OCI-LY7 (cell line): ENCODE data around the gene KISS1R. TPM values are rescaled to one million over a fixed set of nuclear protein-coding genes. Genes with fewer than 3 reads are reported as not detected.

Experiments used
- BruUV-seq: library from RNA; stranded (reverse); fragments of 400-500 nt; replicated peaks from 2 replicates; lab custom pipeline; 2021; lab: Mats Ljungman, UMichigan
- CTCF ChIA-PET: fragments of 300-600 bp; sonication (Branson Sonifier 250); formaldehyde crosslinking; loops from one replicate; lab custom pipeline; 2022; ENCODE audit warnings: antibody characterized with exemption; ENCODE audit not compliant: unreplicated experiment; lab: Charles Lee
- POLR2A ChIA-PET: fragments of 300-600 bp; sonication (Branson Sonifier 250); formaldehyde crosslinking; loops from one replicate; lab custom pipeline; 2022; ENCODE audit warnings: antibody characterized with exemption; lab: Charles Lee
- DNase-seq: peaks from one replicate; pipeline ENCODE4 v3.0.0-alpha.2; 2015; ENCODE audit warnings: low spot score
- H2AFZ ChIP-seq: fragments of 200-600 bp; sonication (generic), shearing (Covaris generic); 2 replicates; pipeline ENCODE4 v1.6.1; 2014; ENCODE audit warnings: mild to moderate bottlenecking, antibody characterized with exemption, low read length, moderate library complexity
- H3K27ac ChIP-seq: fragments of 200-600 bp; sonication (generic); 2 replicates; pipeline ENCODE4 v1.5.1; 2014; ENCODE audit warnings: mixed run types, low read depth, mild to moderate bottlenecking, moderate library complexity, low read length, inconsistent platforms; ENCODE audit not compliant: poor library complexity, severe bottlenecking
- H3K36me3 ChIP-seq: fragments of 200-600 bp; sonication (generic); 2 replicates; pipeline ENCODE4 v1.6.1; 2014; ENCODE audit warnings: mild to moderate bottlenecking, antibody characterized with exemption, low read length, moderate library complexity, mixed read lengths; ENCODE audit not compliant: insufficient read depth
- H3K4me1 ChIP-seq: fragments of 200-600 bp; sonication (generic); 2 replicates; pipeline ENCODE4 v1.5.1; 2014; ENCODE audit warnings: mild to moderate bottlenecking, low read length; ENCODE audit not compliant: insufficient read depth, poor library complexity, severe bottlenecking
- H3K4me2 ChIP-seq: fragments of 200-600 bp; sonication (generic); 2 replicates; pipeline ENCODE4 v1.6.1; 2014; ENCODE audit warnings: mild to moderate bottlenecking, low read length
- H3K4me3 ChIP-seq: fragments of 200-600 bp; sonication (generic); 2 replicates; pipeline ENCODE4 v1.5.1; 2014; ENCODE audit warnings: mild to moderate bottlenecking, low read depth, low read length; ENCODE audit not compliant: poor library complexity, severe bottlenecking
- H3K79me2 ChIP-seq: fragments of 200-600 bp; sonication (generic); 2 replicates; pipeline ENCODE4 v1.6.1; 2016; ENCODE audit warnings: low read depth, mild to moderate bottlenecking, low read length, moderate library complexity, mixed read lengths; ENCODE audit not compliant: insufficient read depth
- H3K9me2 ChIP-seq: fragments of 200-600 bp; sonication (generic); 2 replicates; pipeline ENCODE4 v1.6.1; 2016; ENCODE audit warnings: mild to moderate bottlenecking, low read length, mixed read lengths; ENCODE audit not compliant: insufficient read depth
- H3K9me3 ChIP-seq: fragments of 200-600 bp; sonication (generic); 2 replicates; pipeline ENCODE4 v1.6.1; 2014; ENCODE audit warnings: mild to moderate bottlenecking, mixed run types, low read length, mixed read lengths
- H4K20me1 ChIP-seq: fragments of 200-600 bp; sonication (generic); 2 replicates; pipeline ENCODE4 v1.6.1; 2014; ENCODE audit warnings: mild to moderate bottlenecking, antibody characterized with exemption, low read length, moderate library complexity, mixed read lengths; ENCODE audit not compliant: insufficient read depth
- EZH2phosphoT487 ChIP-seq: fragments of 200-600 bp; sonication (generic); IDR thresholded peaks from 2 replicates; pipeline ENCODE4 v1.6.1; 2018; ENCODE audit warnings: low read depth, borderline replicate concordance, mild to moderate bottlenecking, mixed run types, antibody characterized with exemption, low read length, moderate library complexity, mixed read lengths
- intact Hi-C: fragments of 100-400 bp; cut with micrococcal nuclease; formaldehyde crosslinking; loops from one replicate; pipeline ENCODE4 v1.10.0; 2022; ENCODE audit not compliant: unreplicated experiment
- total RNA-seq, 2 experiments: library from RNA; depleted of rRNA in 1 of 2; stranded (reverse); fragments of >200 nt in 1 of 2; shearing (Covaris generic) in 1 of 2; gene quantifications; 2 replicates each; pipeline ENCODE4 v1.2.3, GENCODE V29; 2014 to 2022
- TF ChIP-seq, protein P1 (sequence below): fragments of 200-600 bp; sonication (generic); conservative IDR thresholded peaks from 2 replicates; pipeline ENCODE4 v1.5.1; 2014; ENCODE audit warnings: mild to moderate bottlenecking, antibody characterized with exemption, low read length, moderate library complexity, mixed read lengths

Gene KISS1R
- total RNA-seq, 2 experiments from 2014 or later = not detected

DNA sequence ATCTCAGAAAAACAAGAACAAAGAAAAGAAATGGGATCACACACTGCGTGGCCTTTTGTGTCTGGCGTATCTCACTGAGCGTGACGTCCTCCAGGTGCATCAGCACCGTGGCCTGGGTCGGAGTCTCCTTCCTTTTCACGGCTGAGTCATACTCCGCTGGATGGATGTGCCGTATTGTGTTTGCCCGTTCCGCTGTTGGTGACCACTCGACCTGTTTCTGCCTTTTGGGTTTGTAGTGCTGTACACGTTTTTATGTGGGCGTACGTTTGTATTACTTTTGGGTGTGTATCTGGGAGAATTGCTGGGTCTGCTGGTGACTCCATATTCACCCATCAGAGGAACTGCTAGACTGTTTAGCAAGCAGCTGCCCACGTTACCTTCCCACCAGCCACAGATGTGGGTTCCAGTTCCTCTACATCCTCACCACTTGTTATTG, 20.1 kb downstream of the KISS1R start:
- DNase-seq = no peak
- no peaks in the 10 kb centered on the region for H3K9me2 ChIP-seq
- H2AFZ ChIP-seq = no peak overlapping the region
- TF ChIP-seq EZH2phosphoT487 = no peak
- TF ChIP-seq, protein P1, sequence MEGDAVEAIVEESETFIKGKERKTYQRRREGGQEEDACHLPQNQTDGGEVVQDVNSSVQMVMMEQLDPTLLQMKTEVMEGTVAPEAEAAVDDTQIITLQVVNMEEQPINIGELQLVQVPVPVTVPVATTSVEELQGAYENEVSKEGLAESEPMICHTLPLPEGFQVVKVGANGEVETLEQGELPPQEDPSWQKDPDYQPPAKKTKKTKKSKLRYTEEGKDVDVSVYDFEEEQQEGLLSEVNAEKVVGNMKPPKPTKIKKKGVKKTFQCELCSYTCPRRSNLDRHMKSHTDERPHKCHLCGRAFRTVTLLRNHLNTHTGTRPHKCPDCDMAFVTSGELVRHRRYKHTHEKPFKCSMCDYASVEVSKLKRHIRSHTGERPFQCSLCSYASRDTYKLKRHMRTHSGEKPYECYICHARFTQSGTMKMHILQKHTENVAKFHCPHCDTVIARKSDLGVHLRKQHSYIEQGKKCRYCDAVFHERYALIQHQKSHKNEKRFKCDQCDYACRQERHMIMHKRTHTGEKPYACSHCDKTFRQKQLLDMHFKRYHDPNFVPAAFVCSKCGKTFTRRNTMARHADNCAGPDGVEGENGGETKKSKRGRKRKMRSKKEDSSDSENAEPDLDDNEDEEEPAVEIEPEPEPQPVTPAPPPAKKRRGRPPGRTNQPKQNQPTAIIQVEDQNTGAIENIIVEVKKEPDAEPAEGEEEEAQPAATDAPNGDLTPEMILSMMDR = no peak
- no peaks in the 10 kb centered on the region for H3K36me3 ChIP-seq
- BruUV-seq = no TSS peak
- no peaks in the 10 kb centered on the region for H3K9me3 ChIP-seq
- intact Hi-C loops = no loop called here
- no peak overlapping the region for H3K4me3 ChIP-seq
- H3K4me2 ChIP-seq = no peak overlapping the region
- no peaks in the 10 kb centered on the region for H3K79me2 ChIP-seq
- no peaks in the 10 kb centered on the region for H4K20me1 ChIP-seq
- ChIA-PET POLR2A (no interaction called here), CTCF (no interaction called here)
- no peaks in the 10 kb centered on the region for H3K4me1 ChIP-seq
- no peak overlapping the region for H3K27ac ChIP-seq

DNA sequence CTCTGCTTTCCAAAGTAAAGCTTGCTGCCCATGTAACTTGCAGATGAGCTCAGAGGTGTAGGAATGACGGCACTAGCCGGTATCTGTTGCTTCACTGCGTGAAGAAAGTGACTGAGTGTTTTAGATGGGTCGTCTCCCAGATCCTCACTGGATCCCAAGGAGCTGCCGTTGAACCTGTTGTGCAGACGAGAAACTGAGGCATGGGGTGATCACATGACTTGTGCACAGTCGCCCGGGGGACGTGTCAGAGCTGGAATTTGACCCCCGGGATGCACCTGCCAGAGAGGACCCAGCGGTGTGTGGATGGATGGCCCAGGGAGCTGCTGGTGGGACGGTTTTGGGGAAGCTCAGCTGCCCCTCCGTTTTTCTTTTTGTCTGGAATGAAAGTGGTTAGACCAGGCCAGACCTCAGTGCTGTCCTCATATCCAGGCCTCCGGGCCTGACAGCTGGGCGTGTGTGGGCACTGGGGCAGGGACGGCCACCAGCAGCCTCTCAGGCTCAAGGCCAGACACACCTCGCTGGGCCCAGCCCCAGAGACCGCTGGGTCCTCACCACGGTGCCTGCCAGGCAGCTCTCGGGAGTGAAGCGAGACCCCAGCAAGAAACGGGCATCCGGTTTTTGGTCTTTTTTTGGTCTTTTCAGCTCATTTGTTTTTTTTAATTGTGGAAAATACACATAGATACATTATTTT, 21.2 kb downstream of the KISS1R start:
- Histone ChIP-seq H3K27ac (no peak overlapping the region), H4K20me1 (no peaks in the 10 kb centered on the region), H3K9me2 (no peaks in the 10 kb centered on the region), H3K4me2 (no peak overlapping the region), H3K79me2 (no peaks in the 10 kb centered on the region), H3K9me3 (no peaks in the 10 kb centered on the region), H3K4me3 (no peak overlapping the region), H3K4me1 (no peaks in the 10 kb centered on the region), H2AFZ (no peak overlapping the region), H3K36me3 (no peaks in the 10 kb centered on the region)
- no peak for DNase-seq
- CTCF ChIA-PET = no interaction called here
- TF ChIP-seq EZH2phosphoT487 = no peak
- TF ChIP-seq, protein P1 = no peak
- POLR2A ChIA-PET = no interaction called here
- no TSS peak for BruUV-seq
- intact Hi-C loops = no loop called here

DNA sequence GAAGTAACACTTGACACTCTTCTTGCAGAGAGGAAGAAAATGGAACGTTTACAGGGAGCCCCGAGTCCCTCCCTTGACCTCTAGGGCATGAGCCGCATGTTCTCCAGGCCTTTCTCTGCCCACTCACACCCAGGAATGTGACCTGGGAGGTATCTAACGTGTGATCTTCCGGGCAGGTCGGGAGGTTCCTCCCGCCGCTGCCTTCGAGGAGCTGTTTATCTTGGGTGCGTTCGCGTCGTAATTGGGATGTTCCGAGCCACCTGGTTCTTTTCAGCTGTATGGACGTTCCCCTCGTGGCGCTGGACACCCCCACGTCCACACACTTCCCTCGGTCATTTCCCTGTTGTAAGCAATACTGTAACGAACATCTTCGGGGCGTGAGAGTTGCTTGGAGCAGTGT, 22.3 kb downstream of the KISS1R start:
- POLR2A ChIA-PET = no interaction called here
- Histone ChIP-seq H4K20me1 (no peaks in the 10 kb centered on the region), H3K9me2 (no peaks in the 10 kb centered on the region), H3K79me2 (no peaks in the 10 kb centered on the region), H3K9me3 (no peaks in the 10 kb centered on the region), H3K36me3 (no peaks in the 10 kb centered on the region), H3K4me2 (no peak overlapping the region), H3K27ac (no peak overlapping the region), H3K4me3 (no peak overlapping the region), H2AFZ (no peak overlapping the region), H3K4me1 (no peaks in the 10 kb centered on the region)
- BruUV-seq = no TSS peak
- DNase-seq = no peak
- CTCF ChIA-PET = no interaction called here
- TF ChIP-seq, protein P1 = no peak
- no peak for TF ChIP-seq EZH2phosphoT487
- intact Hi-C loops = no loop called here
